ENCODE results near the gene TM4SF1. TPM values are rescaled to one million over a fixed set of nuclear protein-coding genes. Genes with fewer than 3 reads are reported as not detected.

TM4SF1 gene
- total RNA-seq, 1 experiment from 2014 or later, result 0.66 TPM

- POLR2A ChIA-PET, result no interaction called here
- ATAC-seq, result no peak
These were observed 6.7 kb upstream of the TM4SF1 start for GRCh38 chr3:149384167-149384566.

DNA sequence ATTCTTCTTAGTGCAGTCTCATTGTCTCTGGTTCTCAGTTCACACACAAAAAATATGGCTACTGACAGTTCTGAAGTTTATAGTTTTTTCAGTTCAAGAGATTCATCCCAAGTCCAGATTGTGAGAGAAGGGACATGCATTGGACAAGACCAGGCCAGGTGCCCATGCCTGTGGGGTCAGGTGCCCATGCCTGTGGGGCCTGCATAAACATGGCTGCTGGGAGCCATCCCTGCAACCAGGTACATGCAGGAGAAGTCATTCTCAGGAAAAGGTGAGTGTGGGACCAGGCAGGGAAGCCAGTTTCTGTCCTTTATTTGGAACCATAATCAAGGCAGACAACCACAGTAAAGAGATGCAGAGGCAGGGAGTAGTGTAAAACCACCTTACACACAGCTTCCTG lies 6.3 kb upstream of the TM4SF1 start:
- no peaks in the 10 kb centered on the region for H3K9me3 ChIP-seq (ENCODE audit: control insufficient read depth in 1 of 2, insufficient read depth in 1 of 2, low read depth in 1 of 2, low read length in 2 of 2)
- BruUV-seq (replicated peaks), result no TSS peak
- no peaks in the 10 kb centered on the region for H3K9me2 ChIP-seq (ENCODE audit: insufficient read depth)
- H3K9ac ChIP-seq (ENCODE audit: low read length), result no peak overlapping the region
- ChIA-PET RAD21 (ENCODE audit: low non-redundant PET in 1 of 2, low total read pairs in 2 of 2, uncharacterized antibody in 2 of 2, unreplicated experiment in 2 of 2) (no interaction called here), CTCF (no interaction called here), POLR2A (no interaction called here)
- no peaks in the 10 kb centered on the region for H4K20me1 ChIP-seq (ENCODE audit: insufficient read depth)
- H3K4me2 ChIP-seq (ENCODE audit: low read length), result no peak overlapping the region
- no peaks in the 10 kb centered on the region for H3K36me3 ChIP-seq (ENCODE audit: control insufficient read depth in 1 of 2, insufficient read depth in 2 of 2, low read length in 2 of 2)
- no peak overlapping the region for H3K4me3 ChIP-seq (replicated peaks in 1 of 2; ENCODE audit: low read depth in 1 of 2, low read length in 2 of 2)
- no peaks in the 10 kb centered on the region for H3K79me2 ChIP-seq (ENCODE audit: insufficient read depth, low read length)
- H2AFZ ChIP-seq (ENCODE audit: low read depth, low read length, poor library complexity, severe bottlenecking), result no peak overlapping the region
- DNase-seq (ENCODE audit: low read depth, low spot score) (no peak), ATAC-seq (no peak)
- H3K27me3 ChIP-seq (ENCODE audit: insufficient read depth, low read length), result peaks cover 3% of the 10 kb centered on the region; the same call in 1 of the 2 replicates
- H3K27ac ChIP-seq (ENCODE audit: low read depth, low read length), result no peak overlapping the region
- peaks cover 20 to 44% of the 10 kb centered on the region in 2 experiments for H3K4me1 ChIP-seq (ENCODE audit: control insufficient read depth in 1 of 2, insufficient read depth in 2 of 2, low read length in 2 of 2)
- intact Hi-C loops (cut with micrococcal nuclease), result no loop called here
- TF ChIP-seq POLR2A (IDR thresholded peaks at IDR 0.05; ENCODE audit: borderline replicate concordance, extremely low read depth, insufficient read depth, insufficient read length), result no peak
- TF ChIP-seq, protein P1, sequence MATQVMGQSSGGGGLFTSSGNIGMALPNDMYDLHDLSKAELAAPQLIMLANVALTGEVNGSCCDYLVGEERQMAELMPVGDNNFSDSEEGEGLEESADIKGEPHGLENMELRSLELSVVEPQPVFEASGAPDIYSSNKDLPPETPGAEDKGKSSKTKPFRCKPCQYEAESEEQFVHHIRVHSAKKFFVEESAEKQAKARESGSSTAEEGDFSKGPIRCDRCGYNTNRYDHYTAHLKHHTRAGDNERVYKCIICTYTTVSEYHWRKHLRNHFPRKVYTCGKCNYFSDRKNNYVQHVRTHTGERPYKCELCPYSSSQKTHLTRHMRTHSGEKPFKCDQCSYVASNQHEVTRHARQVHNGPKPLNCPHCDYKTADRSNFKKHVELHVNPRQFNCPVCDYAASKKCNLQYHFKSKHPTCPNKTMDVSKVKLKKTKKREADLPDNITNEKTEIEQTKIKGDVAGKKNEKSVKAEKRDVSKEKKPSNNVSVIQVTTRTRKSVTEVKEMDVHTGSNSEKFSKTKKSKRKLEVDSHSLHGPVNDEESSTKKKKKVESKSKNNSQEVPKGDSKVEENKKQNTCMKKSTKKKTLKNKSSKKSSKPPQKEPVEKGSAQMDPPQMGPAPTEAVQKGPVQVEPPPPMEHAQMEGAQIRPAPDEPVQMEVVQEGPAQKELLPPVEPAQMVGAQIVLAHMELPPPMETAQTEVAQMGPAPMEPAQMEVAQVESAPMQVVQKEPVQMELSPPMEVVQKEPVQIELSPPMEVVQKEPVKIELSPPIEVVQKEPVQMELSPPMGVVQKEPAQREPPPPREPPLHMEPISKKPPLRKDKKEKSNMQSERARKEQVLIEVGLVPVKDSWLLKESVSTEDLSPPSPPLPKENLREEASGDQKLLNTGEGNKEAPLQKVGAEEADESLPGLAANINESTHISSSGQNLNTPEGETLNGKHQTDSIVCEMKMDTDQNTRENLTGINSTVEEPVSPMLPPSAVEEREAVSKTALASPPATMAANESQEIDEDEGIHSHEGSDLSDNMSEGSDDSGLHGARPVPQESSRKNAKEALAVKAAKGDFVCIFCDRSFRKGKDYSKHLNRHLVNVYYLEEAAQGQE (IDR thresholded peaks at IDR 0.05; ENCODE audit: low read depth), result no peak
- TF ChIP-seq, protein P2, sequence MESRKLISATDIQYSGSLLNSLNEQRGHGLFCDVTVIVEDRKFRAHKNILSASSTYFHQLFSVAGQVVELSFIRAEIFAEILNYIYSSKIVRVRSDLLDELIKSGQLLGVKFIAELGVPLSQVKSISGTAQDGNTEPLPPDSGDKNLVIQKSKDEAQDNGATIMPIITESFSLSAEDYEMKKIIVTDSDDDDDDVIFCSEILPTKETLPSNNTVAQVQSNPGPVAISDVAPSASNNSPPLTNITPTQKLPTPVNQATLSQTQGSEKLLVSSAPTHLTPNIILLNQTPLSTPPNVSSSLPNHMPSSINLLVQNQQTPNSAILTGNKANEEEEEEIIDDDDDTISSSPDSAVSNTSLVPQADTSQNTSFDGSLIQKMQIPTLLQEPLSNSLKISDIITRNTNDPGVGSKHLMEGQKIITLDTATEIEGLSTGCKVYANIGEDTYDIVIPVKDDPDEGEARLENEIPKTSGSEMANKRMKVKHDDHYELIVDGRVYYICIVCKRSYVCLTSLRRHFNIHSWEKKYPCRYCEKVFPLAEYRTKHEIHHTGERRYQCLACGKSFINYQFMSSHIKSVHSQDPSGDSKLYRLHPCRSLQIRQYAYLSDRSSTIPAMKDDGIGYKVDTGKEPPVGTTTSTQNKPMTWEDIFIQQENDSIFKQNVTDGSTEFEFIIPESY (IDR thresholded peaks at IDR 0.05; ENCODE audit: extremely low read depth, insufficient replicate concordance, low read length), result no peak
- TF ChIP-seq, protein P3, sequence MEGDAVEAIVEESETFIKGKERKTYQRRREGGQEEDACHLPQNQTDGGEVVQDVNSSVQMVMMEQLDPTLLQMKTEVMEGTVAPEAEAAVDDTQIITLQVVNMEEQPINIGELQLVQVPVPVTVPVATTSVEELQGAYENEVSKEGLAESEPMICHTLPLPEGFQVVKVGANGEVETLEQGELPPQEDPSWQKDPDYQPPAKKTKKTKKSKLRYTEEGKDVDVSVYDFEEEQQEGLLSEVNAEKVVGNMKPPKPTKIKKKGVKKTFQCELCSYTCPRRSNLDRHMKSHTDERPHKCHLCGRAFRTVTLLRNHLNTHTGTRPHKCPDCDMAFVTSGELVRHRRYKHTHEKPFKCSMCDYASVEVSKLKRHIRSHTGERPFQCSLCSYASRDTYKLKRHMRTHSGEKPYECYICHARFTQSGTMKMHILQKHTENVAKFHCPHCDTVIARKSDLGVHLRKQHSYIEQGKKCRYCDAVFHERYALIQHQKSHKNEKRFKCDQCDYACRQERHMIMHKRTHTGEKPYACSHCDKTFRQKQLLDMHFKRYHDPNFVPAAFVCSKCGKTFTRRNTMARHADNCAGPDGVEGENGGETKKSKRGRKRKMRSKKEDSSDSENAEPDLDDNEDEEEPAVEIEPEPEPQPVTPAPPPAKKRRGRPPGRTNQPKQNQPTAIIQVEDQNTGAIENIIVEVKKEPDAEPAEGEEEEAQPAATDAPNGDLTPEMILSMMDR (IDR thresholded peaks at IDR 0.05 in 2 of 3, conservative IDR thresholded peaks at IDR 0.05 in 1 of 3; ENCODE audit: borderline replicate concordance in 1 of 3, insufficient read depth in 1 of 3, low read depth in 2 of 3, low read length in 2 of 3), result no peak
- TF ChIP-seq FOSL1 (IDR thresholded peaks at IDR 0.05; ENCODE audit: low read depth), result no peak
- TF ChIP-seq EGR1 (IDR thresholded peaks at IDR 0.05; ENCODE audit: low read depth), result no peak
- TF ChIP-seq JUND (IDR thresholded peaks at IDR 0.05), result no peak
- no peak for TF ChIP-seq CEBPB (IDR thresholded peaks at IDR 0.05; ENCODE audit: low read depth)
- TF ChIP-seq YY1 (IDR thresholded peaks at IDR 0.05; ENCODE audit: extremely low read depth, insufficient replicate concordance, low read depth, low read length), result no peak
- TF ChIP-seq RAD21 (IDR thresholded peaks at IDR 0.05; ENCODE audit: low read depth), result no peak
- TF ChIP-seq CBX3 (IDR thresholded peaks at IDR 0.05; ENCODE audit: low read depth), result no peak
- no peak for TF ChIP-seq POLR2AphosphoS5 (IDR thresholded peaks at IDR 0.05; ENCODE audit: low read depth, low read length)
- no peak for TF ChIP-seq TCF7L2 (IDR thresholded peaks at IDR 0.05; ENCODE audit: borderline replicate concordance, extremely low read depth, insufficient read depth, insufficient read length)

More at GRCh38 chr3:149384167-149384566, 6.7 kb upstream of the TM4SF1 start:
- Histone ChIP-seq H3K4me3 (replicated peaks in 1 of 2; ENCODE audit: low read depth in 1 of 2, low read length in 2 of 2) (no peak overlapping the region), H2AFZ (ENCODE audit: low read depth, low read length, poor library complexity, severe bottlenecking) (no peak overlapping the region), H3K9me2 (ENCODE audit: insufficient read depth) (no peaks in the 10 kb centered on the region), H3K36me3 (ENCODE audit: control insufficient read depth in 1 of 2, insufficient read depth in 2 of 2, low read length in 2 of 2) (0 out of 4 replicates have a peak, but pooled peaks cover 0 to 3% of the 10 kb centered on the region in 2 experiments), H3K27ac (ENCODE audit: low read depth, low read length) (no peak overlapping the region), H3K9ac (ENCODE audit: low read length) (no peak overlapping the region), H3K4me1 (ENCODE audit: control insufficient read depth in 1 of 2, insufficient read depth in 2 of 2, low read length in 2 of 2) (peaks cover 20 to 49% of the 10 kb centered on the region in 2 experiments), H3K79me2 (ENCODE audit: insufficient read depth, low read length) (no peaks in the 10 kb centered on the region), H3K27me3 (ENCODE audit: insufficient read depth, low read length) (peaks cover 3% of the 10 kb centered on the region; the same call in 1 of the 2 replicates), H3K4me2 (ENCODE audit: low read length) (no peak overlapping the region), H4K20me1 (ENCODE audit: insufficient read depth) (no peaks in the 10 kb centered on the region), H3K9me3 (ENCODE audit: control insufficient read depth in 1 of 2, insufficient read depth in 1 of 2, low read depth in 1 of 2, low read length in 2 of 2) (no peaks in the 10 kb centered on the region)
- DNase-seq (ENCODE audit: low read depth, low spot score), result no peak
- ChIA-PET RAD21 (ENCODE audit: low non-redundant PET in 1 of 2, low total read pairs in 2 of 2, uncharacterized antibody in 2 of 2, unreplicated experiment in 2 of 2) (no interaction called here), CTCF (no interaction called here)
- no TSS peak for BruUV-seq (replicated peaks)
- intact Hi-C loops (cut with micrococcal nuclease), result no loop called here
- TF ChIP-seq FOSL1 (IDR thresholded peaks at IDR 0.05; ENCODE audit: low read depth) (no peak), RAD21 (IDR thresholded peaks at IDR 0.05; ENCODE audit: low read depth) (no peak)
